Measurements from ENCODE around the gene ENG. TPM values are rescaled to one million over a fixed set of nuclear protein-coding genes. Genes with fewer than 3 reads are reported as not detected.
"Not testable (repeated sequence)": the region's sequence is repeated elsewhere in the genome, so short reads cannot be mapped to it uniquely, and the experiment has no call there.

The ENG gene
- total RNA-seq, 2 donors from 2014 or later: 24.3 to 336 TPM

DNA sequence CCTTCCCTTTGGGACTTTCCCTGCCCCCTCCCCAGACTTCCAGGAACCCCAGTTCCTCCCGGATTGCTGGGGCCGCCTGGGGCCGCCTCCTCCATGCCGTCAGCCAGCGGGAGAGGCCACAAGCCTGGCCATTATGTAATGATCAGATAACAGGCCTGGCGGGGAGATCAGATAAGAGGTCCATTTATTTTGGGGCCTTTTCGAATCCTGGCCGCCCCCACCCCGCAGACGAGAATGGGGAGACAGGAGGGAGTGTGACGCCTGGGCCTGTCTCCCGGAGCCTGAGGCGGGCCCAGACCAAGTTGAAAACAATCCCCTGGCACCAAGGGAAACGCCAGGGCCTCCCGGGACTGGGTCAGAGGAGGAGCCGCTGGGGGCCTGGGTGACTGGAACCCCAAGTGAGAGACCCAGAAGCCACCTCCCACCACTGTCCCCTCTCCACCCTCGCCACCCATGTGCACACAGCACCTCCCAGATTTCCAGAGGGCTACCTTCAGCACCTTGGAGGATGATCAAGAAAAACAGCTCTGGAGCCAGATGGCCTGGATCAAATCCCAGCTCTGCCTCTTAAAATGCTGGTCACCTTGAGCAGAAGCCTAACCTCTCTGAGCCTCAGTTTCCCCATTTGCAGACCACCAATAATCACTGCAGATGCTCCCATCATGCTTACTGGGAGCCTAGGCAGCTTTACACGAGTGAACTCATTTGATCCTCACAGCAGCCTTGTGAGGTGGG is 7.8 kb downstream of the ENG start:
- Histone ChIP-seq H3K4me3 (no peak overlapping the region), H3K27me3 (replicated peaks; ENCODE audit: insufficient read depth) (no peaks in the 10 kb centered on the region), H3K27ac (peak overlapping the region; percentile 44 to 51), H3K4me1 (replicated peaks) (no peaks in the 10 kb centered on the region), H3K9me3 (no peaks in the 10 kb centered on the region), H3K36me3 (no peaks in the 10 kb centered on the region)
- intact Hi-C loops (cut with DNase I): no loop called here
- 13% methylated on average over 18 of the region's 18 CpGs for WGBS
- DNase-seq (ENCODE audit: low spot score): no peak
- no peak for TF ChIP-seq CTCF (IDR thresholded peaks at IDR 0.05)
- no peak for TF ChIP-seq POLR2AphosphoS5 (IDR thresholded peaks at IDR 0.05)
- no peak for TF ChIP-seq POLR2A (IDR thresholded peaks at IDR 0.05)

DNA sequence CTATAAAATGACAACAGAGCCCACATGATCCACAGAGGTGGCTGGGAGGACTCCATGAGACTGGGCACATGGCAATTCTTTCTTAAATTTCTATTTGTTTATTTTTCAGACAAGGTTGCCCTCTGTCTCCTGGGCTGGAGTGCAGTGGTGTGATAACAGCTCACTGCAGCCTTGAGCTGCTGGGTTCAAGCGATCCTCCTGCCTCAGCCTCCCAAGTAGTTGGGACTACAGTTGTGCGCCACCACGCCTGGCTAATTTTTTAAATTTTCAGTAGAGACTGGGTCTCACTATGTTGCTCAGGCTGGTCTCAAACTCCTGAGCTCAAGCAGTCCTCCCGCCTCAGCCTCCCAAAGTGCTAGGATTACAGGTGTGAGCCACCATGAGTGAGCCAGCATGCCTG is 8.8 kb downstream of the ENG start:
- H3K27me3 ChIP-seq (replicated peaks; ENCODE audit: insufficient read depth); H3K4me1 ChIP-seq (replicated peaks); H3K4me3 ChIP-seq; DNase-seq (ENCODE audit: low spot score); intact Hi-C loops (cut with DNase I); H3K36me3 ChIP-seq; H3K9me3 ChIP-seq: not testable (repeated sequence)
- 97% methylated on average over 4 of the region's 4 CpGs for WGBS
- H3K27ac ChIP-seq: peak overlapping the region in 1 of 2 donors; percentile 51

DNA sequence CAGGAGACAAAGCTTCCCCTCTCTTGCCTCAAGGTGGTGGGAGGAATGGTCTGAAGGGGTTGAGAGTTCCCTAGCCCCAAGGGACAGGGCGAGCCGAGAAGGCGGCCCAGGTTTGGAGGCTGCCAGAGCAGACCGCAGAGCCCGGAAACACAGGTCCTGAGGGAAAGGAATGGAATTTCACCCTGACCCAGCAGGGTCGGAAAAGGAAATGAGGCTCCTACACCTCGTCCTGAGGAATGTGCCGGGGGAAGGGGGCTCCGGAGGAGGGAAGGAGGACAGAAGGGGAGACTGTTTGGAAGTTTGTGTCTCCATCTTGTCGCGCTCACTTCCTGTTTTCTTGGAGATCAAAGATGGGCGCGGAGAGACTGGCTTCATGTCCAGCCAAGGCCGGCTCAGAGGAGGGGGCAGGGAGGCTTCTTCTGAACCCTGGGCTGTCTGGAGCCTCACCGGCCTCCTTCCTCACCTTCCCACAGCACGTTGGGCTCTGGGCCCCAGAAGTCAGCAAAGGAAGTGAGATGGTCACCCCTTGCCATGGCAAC is 9.6 kb downstream of the ENG start:
- Histone ChIP-seq H3K36me3 (no peaks in the 10 kb centered on the region), H3K4me3 (no peak overlapping the region), H3K27me3 (replicated peaks; ENCODE audit: insufficient read depth) (no peaks in the 10 kb centered on the region), H3K4me1 (replicated peaks) (no peaks in the 10 kb centered on the region), H3K27ac (peak overlapping the region in 1 of 2 donors; percentile 51), H3K9me3 (no peaks in the 10 kb centered on the region)
- no peak for DNase-seq (ENCODE audit: low spot score)
- intact Hi-C loops (cut with DNase I): no loop called here
- WGBS: 69% methylated on average over 16 of the region's 16 CpGs
- TF ChIP-seq CTCF (IDR thresholded peaks at IDR 0.05) (no peak), POLR2AphosphoS5 (IDR thresholded peaks at IDR 0.05) (no peak), POLR2A (IDR thresholded peaks at IDR 0.05) (no peak)

GRCh38 chr9:127841087-127841835 is 13.2 kb downstream of the ENG start:
- no peaks in the 10 kb centered on the region for H3K9me3 ChIP-seq
- DNase-seq (ENCODE audit: low spot score): no peak
- TF ChIP-seq POLR2A (IDR thresholded peaks at IDR 0.05) (no peak), CTCF (IDR thresholded peaks at IDR 0.05) (no peak), POLR2AphosphoS5 (IDR thresholded peaks at IDR 0.05) (no peak)
- no peaks in the 10 kb centered on the region for H3K36me3 ChIP-seq
- no peak overlapping the region for H3K27ac ChIP-seq
- WGBS: 84% methylated on average over 15 of the region's 15 CpGs
- intact Hi-C loops (cut with DNase I): no loop called here
- H3K4me3 ChIP-seq: no peak overlapping the region
- H3K27me3 ChIP-seq (replicated peaks; ENCODE audit: insufficient read depth): no peaks in the 10 kb centered on the region
- no peaks in the 10 kb centered on the region for H3K4me1 ChIP-seq (replicated peaks)

- 68% methylated on average over 15 of the region's 18 CpGs for WGBS
- DNase-seq (ENCODE audit: low spot score): no peak
- TF ChIP-seq CTCF (IDR thresholded peaks at IDR 0.05): no peak
- no peak for TF ChIP-seq POLR2AphosphoS5 (IDR thresholded peaks at IDR 0.05)
- no peak for TF ChIP-seq POLR2A (IDR thresholded peaks at IDR 0.05)
- Histone ChIP-seq H3K4me1 (replicated peaks) (no peaks in the 10 kb centered on the region), H3K27me3 (replicated peaks; ENCODE audit: insufficient read depth) (no peaks in the 10 kb centered on the region), H3K27ac (peak overlapping the region; percentile 26 to 52), H3K4me3 (no peak overlapping the region), H3K9me3 (no peaks in the 10 kb centered on the region), H3K36me3 (no peaks in the 10 kb centered on the region)
- intact Hi-C loops (cut with DNase I): no loop called here
Measured at GRCh38 chr9:127838375-127839078, 15.9 kb downstream of the ENG start.
